Activated naive CD4-positive, alpha-beta T cell treated with anti-CD3 and anti-CD28 coated beads, Interleukin-2, amount 50 U/mL, for 24 hours (primary cell): Measurements from ENCODE around the gene EFEMP2.

Experiments used
- H3K27ac Mint-ChIP-seq: one replicate; pipeline ENCODE4 v1.8.0; 2021; ENCODE audit warnings: mild to moderate bottlenecking, mixed read lengths
- H3K27me3 Mint-ChIP-seq: one replicate; pipeline ENCODE4 v1.8.0; 2021; ENCODE audit warnings: mixed read lengths
- H3K36me3 Mint-ChIP-seq: one replicate; pipeline ENCODE4 v1.8.0; 2021; ENCODE audit warnings: mixed read lengths
- H3K4me1 Mint-ChIP-seq: one replicate; pipeline ENCODE4 v1.8.0; 2021; ENCODE audit warnings: mixed read lengths
- H3K4me3 Mint-ChIP-seq: one replicate; pipeline ENCODE4 v1.8.0; 2021; ENCODE audit warnings: mild to moderate bottlenecking, mixed read lengths
- H3K9me3 Mint-ChIP-seq: one replicate; pipeline ENCODE4 v1.8.0; 2021; ENCODE audit warnings: mixed read lengths

EFEMP2 gene

GRCh38 chr11:65866509-65867283 is 5.9 kb downstream of the EFEMP2 start:
- Mint-ChIP-seq H3K9me3 (no peaks in the 10 kb centered on the region), H3K4me3 (no peak overlapping the region), H3K27me3 (no peaks in the 10 kb centered on the region), H3K27ac (peak overlapping the region; percentile 46), H3K4me1 (peaks cover 14% of the 10 kb centered on the region), H3K36me3 (peaks cover 4% of the 10 kb centered on the region)

- no peaks in the 10 kb centered on the region for H3K27me3 Mint-ChIP-seq
- H3K36me3 Mint-ChIP-seq = peaks cover 4% of the 10 kb centered on the region
- H3K9me3 Mint-ChIP-seq = no peaks in the 10 kb centered on the region
- no peak overlapping the region for H3K4me3 Mint-ChIP-seq
- peaks cover 18% of the 10 kb centered on the region for H3K4me1 Mint-ChIP-seq
- no peak overlapping the region for H3K27ac Mint-ChIP-seq
These were observed 6.9 kb downstream of the EFEMP2 start for GRCh38 chr11:65865550-65866172.

- H3K9me3 Mint-ChIP-seq = no peaks in the 10 kb centered on the region
- H3K27ac Mint-ChIP-seq = no peak overlapping the region
- peaks cover 19% of the 10 kb centered on the region for H3K4me1 Mint-ChIP-seq
- no peak overlapping the region for H3K4me3 Mint-ChIP-seq
- H3K27me3 Mint-ChIP-seq = no peaks in the 10 kb centered on the region
- peaks cover 5% of the 10 kb centered on the region for H3K36me3 Mint-ChIP-seq
These were observed 7.7 kb downstream of the EFEMP2 start for GRCh38 chr11:65864706-65865471.

DNA sequence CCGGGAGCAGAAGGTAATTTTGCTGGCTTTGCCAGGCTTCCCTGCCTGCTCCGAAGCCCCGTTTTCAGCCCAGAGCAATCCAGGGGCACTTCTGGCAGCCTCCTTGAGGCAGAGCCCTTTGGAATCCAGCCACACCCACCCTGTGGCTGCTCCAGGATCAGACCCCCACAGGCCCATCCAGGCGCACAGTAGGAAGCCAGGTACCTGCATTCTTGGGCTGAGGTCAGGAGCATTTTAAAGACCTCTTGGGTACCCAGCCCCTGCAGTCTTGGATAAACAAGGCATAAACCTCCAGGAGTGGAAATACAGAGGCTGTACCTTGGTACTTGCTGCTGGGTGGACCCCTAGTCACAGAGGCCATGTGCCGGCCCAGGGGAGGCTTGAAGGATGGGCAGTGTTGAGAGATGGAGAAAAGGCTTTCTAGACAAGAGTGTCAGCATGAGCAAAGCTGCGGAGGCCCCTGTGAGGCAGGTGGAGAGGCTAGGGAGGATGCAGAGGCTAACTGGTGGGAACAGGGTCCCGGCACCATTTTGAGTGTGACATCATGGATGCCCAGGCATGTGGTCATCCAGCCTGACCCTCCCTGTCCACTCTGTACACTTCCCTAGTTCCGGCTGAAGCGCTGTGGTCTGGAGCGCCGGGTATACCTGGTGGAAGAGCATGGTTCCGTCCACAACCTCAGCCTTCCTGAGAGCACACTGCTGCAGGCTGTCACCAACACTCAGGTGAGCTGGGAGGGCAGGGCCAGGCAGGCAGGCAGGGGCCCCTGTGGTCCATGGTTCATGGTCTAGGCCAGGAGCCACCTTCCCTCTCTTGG is 8.5 kb downstream of the EFEMP2 start:
- Mint-ChIP-seq H3K4me3 (no peak overlapping the region), H3K27ac (no peak overlapping the region), H3K9me3 (no peaks in the 10 kb centered on the region), H3K36me3 (peaks cover 5% of the 10 kb centered on the region), H3K27me3 (no peaks in the 10 kb centered on the region), H3K4me1 (peaks cover 22% of the 10 kb centered on the region)

GRCh38 chr11:65862941-65863888 is 9.4 kb downstream of the EFEMP2 start:
- Mint-ChIP-seq H3K27me3 (no peaks in the 10 kb centered on the region), H3K4me3 (no peak overlapping the region), H3K4me1 (peaks cover 30% of the 10 kb centered on the region), H3K9me3 (no peaks in the 10 kb centered on the region), H3K27ac (peak overlapping the region; percentile 59), H3K36me3 (peaks cover 5% of the 10 kb centered on the region)

DNA sequence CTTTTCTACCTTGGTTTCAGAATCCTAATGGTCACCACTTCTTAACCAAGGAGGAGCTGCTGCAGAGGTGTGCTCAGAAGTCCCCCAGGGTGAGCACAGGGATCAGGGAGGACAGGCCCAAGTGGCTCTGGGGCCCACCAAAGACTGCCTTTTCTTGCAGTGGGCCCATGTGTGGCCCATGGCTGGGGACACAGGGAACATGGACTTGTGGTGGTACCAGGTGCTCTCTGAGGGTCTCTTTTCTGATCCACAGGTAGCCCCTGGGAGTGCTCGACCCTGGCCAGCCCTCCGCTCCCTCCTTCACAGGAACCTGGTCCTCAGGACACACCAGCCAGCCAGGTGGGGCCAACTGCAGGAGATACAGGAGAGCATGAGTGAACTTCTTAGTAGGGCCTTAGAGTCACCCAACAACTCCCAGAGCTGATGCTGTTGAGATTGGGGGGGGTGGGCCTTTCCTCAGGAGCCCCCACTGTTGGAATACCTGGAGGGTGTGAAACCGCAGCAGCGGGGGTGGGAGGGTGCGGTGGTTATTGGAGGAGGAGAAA is 10.3 kb downstream of the EFEMP2 start:
- Mint-ChIP-seq H3K9me3 (no peaks in the 10 kb centered on the region), H3K36me3 (peaks cover 5% of the 10 kb centered on the region), H3K4me3 (peak overlapping the region; percentile 23), H3K27me3 (no peaks in the 10 kb centered on the region), H3K4me1 (peaks cover 30% of the 10 kb centered on the region), H3K27ac (no peak overlapping the region)

GRCh38 chr11:65861533-65862183 is 10.9 kb downstream of the EFEMP2 start:
- Mint-ChIP-seq H3K36me3 (peaks cover 8% of the 10 kb centered on the region), H3K9me3 (no peaks in the 10 kb centered on the region), H3K4me3 (peak overlapping the region; percentile 95), H3K4me1 (peaks cover 33% of the 10 kb centered on the region), H3K27me3 (no peaks in the 10 kb centered on the region), H3K27ac (no peak overlapping the region)

GRCh38 chr11:65861165-65861505 is 11.5 kb downstream of the EFEMP2 start:
- Mint-ChIP-seq H3K4me3 (peak overlapping the region; percentile 95), H3K4me1 (peaks cover 38% of the 10 kb centered on the region), H3K27ac (peak overlapping the region; percentile 81), H3K36me3 (peaks cover 13% of the 10 kb centered on the region), H3K9me3 (no peaks in the 10 kb centered on the region), H3K27me3 (no peaks in the 10 kb centered on the region)

DNA sequence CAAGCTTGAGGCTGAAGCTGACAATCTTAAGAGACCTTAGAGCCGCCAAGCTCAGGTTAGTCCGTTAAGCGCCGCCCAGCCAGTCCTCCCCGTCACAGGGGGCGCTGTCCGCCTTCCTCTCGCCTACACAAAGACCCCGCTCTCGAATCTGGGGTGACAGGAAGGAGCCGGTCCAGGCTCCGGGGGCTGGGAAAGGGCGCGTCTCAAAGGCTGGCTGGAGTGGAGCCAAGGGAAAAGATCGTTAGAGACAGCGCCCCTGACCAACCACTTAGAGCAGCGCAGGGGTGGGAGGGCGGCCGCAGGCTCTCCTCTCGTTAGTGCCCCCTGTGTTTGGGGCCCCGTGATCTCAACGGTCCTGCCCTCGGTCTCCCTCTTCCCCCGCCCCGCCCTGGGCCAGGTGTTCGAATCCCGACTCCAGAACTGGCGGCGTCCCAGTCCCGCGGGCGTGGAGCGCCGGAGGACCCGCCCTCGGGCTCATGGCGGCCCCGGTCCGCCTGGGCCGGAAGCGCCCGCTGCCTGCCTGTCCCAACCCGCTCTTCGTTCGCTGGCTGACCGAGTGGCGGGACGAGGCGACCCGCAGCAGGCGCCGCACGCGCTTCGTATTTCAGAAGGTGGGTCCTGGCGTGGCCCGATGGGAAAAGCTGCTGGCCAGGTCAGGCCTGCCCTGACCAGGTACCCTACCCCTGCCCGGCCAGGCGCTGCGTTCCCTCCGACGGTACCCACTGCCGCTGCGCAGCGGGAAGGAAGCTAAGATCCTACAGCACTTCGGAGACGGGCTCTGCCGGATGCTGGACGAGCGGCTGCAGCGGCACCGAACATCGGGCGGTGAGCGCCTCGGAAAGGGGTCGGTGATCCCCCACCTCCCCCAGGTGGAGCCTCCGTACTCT is 12.1 kb downstream of the EFEMP2 start, which contains the start of gene MUS81:
TSS of gene MUS81 (plus strand) at position 156 of the 887 bp plus-strand sequence. CDS start at position 477, 321 bp downstream.
- peaks cover 44% of the 10 kb centered on the region for H3K4me1 Mint-ChIP-seq
- no peaks in the 10 kb centered on the region for H3K27me3 Mint-ChIP-seq

DNA sequence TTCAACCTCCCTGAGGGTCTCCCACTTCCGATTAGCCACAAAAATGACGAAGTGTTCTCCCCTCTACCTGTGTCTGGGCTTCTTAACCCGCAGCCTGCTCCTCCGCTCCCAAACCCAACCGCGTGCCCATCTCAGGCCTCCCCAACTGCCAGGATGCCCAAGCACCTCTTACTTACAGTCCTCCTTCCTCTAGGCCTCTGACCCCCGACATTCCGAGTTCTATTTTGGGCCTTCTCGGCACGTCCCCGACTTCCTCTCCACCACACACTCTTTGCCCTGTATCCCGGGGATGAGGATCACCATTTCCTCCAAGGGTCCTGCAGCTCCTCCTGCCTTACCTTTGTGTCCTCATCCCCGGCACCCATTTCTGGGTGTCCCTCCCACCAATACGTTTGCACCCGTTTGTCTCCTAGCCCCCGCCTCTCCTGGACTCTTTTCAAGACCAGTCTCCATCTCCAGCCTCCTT is 12.8 kb downstream of the EFEMP2 start:
- peak overlapping the region; percentile 98 for H3K27ac Mint-ChIP-seq
- H3K4me1 Mint-ChIP-seq = peaks cover 49% of the 10 kb centered on the region
- H3K4me3 Mint-ChIP-seq = peak overlapping the region; percentile 95
- H3K27me3 Mint-ChIP-seq = no peaks in the 10 kb centered on the region
- H3K9me3 Mint-ChIP-seq = no peaks in the 10 kb centered on the region
- H3K36me3 Mint-ChIP-seq = peaks cover 19% of the 10 kb centered on the region

More for the DNA sequence above, 12.1 kb downstream of the EFEMP2 start, which contains the start of gene MUS81:
- no peaks in the 10 kb centered on the region for H3K9me3 Mint-ChIP-seq
- peak within 1 kb of the TSS; percentile 95 for H3K4me3 Mint-ChIP-seq
- H3K36me3 Mint-ChIP-seq = peaks cover 18% of the 10 kb centered on the region
- peak within 1 kb of the TSS; percentile 98 for H3K27ac Mint-ChIP-seq

DNA sequence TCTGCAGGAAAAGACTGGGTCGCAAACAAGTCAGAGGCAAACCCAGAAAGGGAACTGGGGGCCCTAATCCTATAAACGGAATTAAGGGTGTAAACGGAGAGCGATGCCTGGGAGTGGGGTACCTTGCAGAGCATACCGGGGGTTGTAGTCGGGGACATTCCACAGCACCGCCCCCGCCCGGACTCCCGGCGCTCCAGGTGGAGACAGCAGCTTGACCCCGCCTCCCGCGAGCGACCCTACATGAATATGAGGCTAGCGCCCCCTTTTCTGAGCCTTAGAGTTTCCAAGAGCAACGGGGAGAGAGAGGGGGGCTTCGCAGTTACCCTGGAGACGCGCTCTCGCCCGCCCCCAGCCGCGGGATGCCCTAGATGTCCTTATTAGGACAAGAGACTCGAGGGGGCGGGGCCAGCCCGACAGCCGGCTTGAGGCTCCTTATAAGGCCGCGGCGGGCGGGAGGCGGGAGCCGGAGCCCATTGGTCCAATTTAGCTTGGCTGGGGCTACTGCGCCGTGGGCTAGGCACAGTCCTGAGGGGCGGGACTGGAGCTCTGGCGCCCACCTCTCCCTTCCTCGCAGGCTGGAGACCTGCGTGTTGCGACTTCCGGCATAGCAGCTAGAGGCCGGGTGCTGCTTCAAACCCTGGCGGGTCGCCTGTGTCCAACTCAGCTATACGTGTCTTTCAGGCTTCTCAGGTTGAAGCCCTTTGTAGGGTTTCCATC is 13.3 kb downstream of the EFEMP2 start:
- Mint-ChIP-seq H3K36me3 (peaks cover 24% of the 10 kb centered on the region), H3K9me3 (no peaks in the 10 kb centered on the region), H3K4me1 (peaks cover 55% of the 10 kb centered on the region), H3K4me3 (peak overlapping the region; percentile 95), H3K27me3 (no peaks in the 10 kb centered on the region), H3K27ac (peak overlapping the region; percentile 98)

GRCh38 chr11:65858681-65859087 is 13.9 kb downstream of the EFEMP2 start:
- Mint-ChIP-seq H3K27ac (peak overlapping the region; percentile 98), H3K27me3 (no peaks in the 10 kb centered on the region), H3K36me3 (peaks cover 24% of the 10 kb centered on the region), H3K9me3 (no peaks in the 10 kb centered on the region), H3K4me1 (peaks cover 61% of the 10 kb centered on the region), H3K4me3 (peak overlapping the region; percentile 95)
